ENCODE data around the gene GFI1.

The GFI1 gene

DNA sequence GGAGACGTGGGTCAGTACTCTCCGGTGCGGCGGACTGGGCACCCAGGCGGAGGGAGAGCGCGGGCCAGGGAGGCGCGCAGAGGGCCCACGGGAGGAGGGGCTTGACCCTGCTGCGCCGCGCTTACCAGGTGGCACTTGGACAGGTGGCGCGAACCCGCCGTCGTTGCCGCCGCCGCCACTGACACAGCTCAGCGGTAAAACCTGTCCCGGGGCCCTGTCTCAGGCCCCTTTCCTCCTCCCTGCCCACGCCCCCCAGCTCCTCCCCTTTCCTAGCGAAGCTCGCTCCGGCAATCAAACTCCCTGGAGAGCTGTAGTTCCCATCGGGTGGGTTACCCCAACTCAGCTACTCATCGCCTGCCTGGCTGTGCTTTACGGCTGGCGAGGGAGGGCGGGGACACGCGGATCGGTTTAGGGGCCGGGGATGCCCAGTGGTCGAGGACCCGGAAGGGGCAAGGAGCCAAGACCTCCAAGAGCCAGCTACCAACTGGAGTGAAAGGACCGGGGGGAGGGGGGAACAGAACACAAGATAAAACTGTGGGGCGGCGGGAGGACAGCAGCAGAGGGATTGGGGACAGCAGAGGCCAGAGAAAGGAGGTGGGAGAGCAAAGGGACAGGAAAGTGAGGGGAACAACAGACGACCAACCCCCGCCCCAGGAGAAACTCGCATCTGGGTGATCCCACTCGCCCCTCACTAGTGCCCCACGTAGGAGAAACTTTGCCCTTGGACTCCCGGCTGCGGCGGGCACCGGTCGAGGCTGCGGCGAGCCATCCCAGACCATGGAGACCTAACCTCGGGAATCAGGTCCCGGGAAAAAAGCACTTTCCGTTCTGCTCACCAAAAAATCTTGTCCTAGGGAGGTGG lies 2.9 kb downstream of the GFI1 start:
- no peaks in the 10 kb centered on the region for H3K9me3 ChIP-seq (ENCODE audit: severe bottlenecking)
- no peak for DNase-seq (ENCODE audit: low spot score)
- peak; percentile 4; the same call in 2 of the 3 replicates for ATAC-seq (ENCODE audit: low read depth)
- H3K4me3 ChIP-seq (ENCODE audit: severe bottlenecking): peak overlapping the region; percentile 3
- TF ChIP-seq, protein P1, sequence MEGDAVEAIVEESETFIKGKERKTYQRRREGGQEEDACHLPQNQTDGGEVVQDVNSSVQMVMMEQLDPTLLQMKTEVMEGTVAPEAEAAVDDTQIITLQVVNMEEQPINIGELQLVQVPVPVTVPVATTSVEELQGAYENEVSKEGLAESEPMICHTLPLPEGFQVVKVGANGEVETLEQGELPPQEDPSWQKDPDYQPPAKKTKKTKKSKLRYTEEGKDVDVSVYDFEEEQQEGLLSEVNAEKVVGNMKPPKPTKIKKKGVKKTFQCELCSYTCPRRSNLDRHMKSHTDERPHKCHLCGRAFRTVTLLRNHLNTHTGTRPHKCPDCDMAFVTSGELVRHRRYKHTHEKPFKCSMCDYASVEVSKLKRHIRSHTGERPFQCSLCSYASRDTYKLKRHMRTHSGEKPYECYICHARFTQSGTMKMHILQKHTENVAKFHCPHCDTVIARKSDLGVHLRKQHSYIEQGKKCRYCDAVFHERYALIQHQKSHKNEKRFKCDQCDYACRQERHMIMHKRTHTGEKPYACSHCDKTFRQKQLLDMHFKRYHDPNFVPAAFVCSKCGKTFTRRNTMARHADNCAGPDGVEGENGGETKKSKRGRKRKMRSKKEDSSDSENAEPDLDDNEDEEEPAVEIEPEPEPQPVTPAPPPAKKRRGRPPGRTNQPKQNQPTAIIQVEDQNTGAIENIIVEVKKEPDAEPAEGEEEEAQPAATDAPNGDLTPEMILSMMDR (IDR thresholded peaks at IDR 0.05; ENCODE audit: poor library complexity, severe bottlenecking): no peak
- H3K27ac ChIP-seq (ENCODE audit: poor library complexity, severe bottlenecking): no peak overlapping the region
- no peaks in the 10 kb centered on the region for H3K4me1 ChIP-seq (ENCODE audit: insufficient read depth, poor library complexity, severe bottlenecking)
- no peaks in the 10 kb centered on the region for H3K36me3 ChIP-seq (ENCODE audit: low read depth)
- H3K27me3 ChIP-seq (ENCODE audit: insufficient read depth, poor library complexity, severe bottlenecking): peaks cover 97% of the 10 kb centered on the region

- peaks cover 92% of the 10 kb centered on the region for H3K27me3 ChIP-seq (ENCODE audit: insufficient read depth, poor library complexity, severe bottlenecking)
- peak; percentile 29 for ATAC-seq (ENCODE audit: low read depth)
- no peaks in the 10 kb centered on the region for H3K9me3 ChIP-seq (ENCODE audit: severe bottlenecking)
- H3K27ac ChIP-seq (ENCODE audit: poor library complexity, severe bottlenecking): no peak overlapping the region
- DNase-seq (ENCODE audit: low spot score): no peak
- H3K36me3 ChIP-seq (ENCODE audit: low read depth): no peaks in the 10 kb centered on the region
- H3K4me1 ChIP-seq (ENCODE audit: insufficient read depth, poor library complexity, severe bottlenecking): no peaks in the 10 kb centered on the region
- TF ChIP-seq, protein P1 (IDR thresholded peaks at IDR 0.05; ENCODE audit: poor library complexity, severe bottlenecking): no peak
- no peak overlapping the region for H3K4me3 ChIP-seq (ENCODE audit: severe bottlenecking)
Measured at GRCh38 chr1:92482665-92483609, 3.8 kb downstream of the GFI1 start.

GRCh38 chr1:92481971-92482664 lies 4.6 kb downstream of the GFI1 start:
- Histone ChIP-seq H3K4me3 (ENCODE audit: severe bottlenecking) (no peak overlapping the region), H3K4me1 (ENCODE audit: insufficient read depth, poor library complexity, severe bottlenecking) (no peaks in the 10 kb centered on the region), H3K27ac (ENCODE audit: poor library complexity, severe bottlenecking) (no peak overlapping the region), H3K9me3 (ENCODE audit: severe bottlenecking) (no peaks in the 10 kb centered on the region), H3K27me3 (ENCODE audit: insufficient read depth, poor library complexity, severe bottlenecking) (peaks cover 86% of the 10 kb centered on the region), H3K36me3 (ENCODE audit: low read depth) (no peaks in the 10 kb centered on the region)
- DNase-seq (ENCODE audit: low spot score): no peak
- ATAC-seq (ENCODE audit: low read depth): no peak
- TF ChIP-seq, protein P1 (IDR thresholded peaks at IDR 0.05; ENCODE audit: poor library complexity, severe bottlenecking): no peak

DNA sequence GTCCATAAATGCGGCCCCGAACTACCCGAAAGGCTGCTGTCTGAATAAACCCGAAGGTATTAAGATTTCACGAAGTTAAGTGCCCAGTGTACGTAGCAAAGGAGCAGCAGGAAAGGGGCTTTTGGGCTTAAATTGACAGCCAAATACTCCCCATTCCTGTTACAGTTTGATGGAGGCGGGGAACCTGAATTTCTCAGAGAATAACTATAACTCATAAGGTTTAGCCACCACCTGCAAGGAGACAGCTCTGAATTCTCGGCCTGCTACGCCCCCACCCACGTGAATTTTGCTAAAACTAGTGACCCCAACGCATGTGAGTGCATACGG lies 5.2 kb downstream of the GFI1 start:
- no peaks in the 10 kb centered on the region for H3K36me3 ChIP-seq (ENCODE audit: low read depth)
- no peaks in the 10 kb centered on the region for H3K9me3 ChIP-seq (ENCODE audit: severe bottlenecking)
- H3K27ac ChIP-seq (ENCODE audit: poor library complexity, severe bottlenecking): no peak overlapping the region
- peaks cover 80% of the 10 kb centered on the region for H3K27me3 ChIP-seq (ENCODE audit: insufficient read depth, poor library complexity, severe bottlenecking)
- no peak overlapping the region for H3K4me3 ChIP-seq (ENCODE audit: severe bottlenecking)
- no peaks in the 10 kb centered on the region for H3K4me1 ChIP-seq (ENCODE audit: insufficient read depth, poor library complexity, severe bottlenecking)
- DNase-seq (ENCODE audit: low spot score): no peak
- no peak for ATAC-seq (ENCODE audit: low read depth)
- TF ChIP-seq, protein P1 (IDR thresholded peaks at IDR 0.05; ENCODE audit: poor library complexity, severe bottlenecking): no peak

Data from RWPE2 (cell line).